BLaER1 treated with 17β-estradiol and CSF1 and Interleukin-3, amounts not matched to agents 10 nM and 100 nM (cell line): ENCODE measurements around the gene MKLN1.

Source experiments
- H3K27ac ChIP-seq, 11 experiments: shearing (Covaris generic); formaldehyde crosslinking; 2 replicates each; pipeline ENCODE4 v1.8.1; 2022
- H3K27me3 ChIP-seq, 11 experiments: shearing (Covaris generic); formaldehyde crosslinking; 2 replicates each; pipeline ENCODE4 v1.8.1; 2022
- H3K36me3 ChIP-seq, 11 experiments: shearing (Covaris generic); formaldehyde crosslinking; 2 replicates each; pipeline ENCODE4 v1.8.1; 2022
- H3K4me1 ChIP-seq, 10 experiments: shearing (Covaris generic); formaldehyde crosslinking; 2 replicates each; pipeline ENCODE4 v1.8.1; 2022
- H3K4me2 ChIP-seq, 11 experiments: shearing (Covaris generic); formaldehyde crosslinking; 2 replicates each; pipeline ENCODE4 v1.8.1; 2022
- H3K4me3 ChIP-seq, 10 experiments: shearing (Covaris generic); formaldehyde crosslinking; 2 replicates each; pipeline ENCODE4 v1.8.1; 2022
- H3K9ac ChIP-seq, 11 experiments: shearing (Covaris generic); formaldehyde crosslinking; 2 replicates each; pipeline ENCODE4 v1.8.1; 2022
- H3K9me3 ChIP-seq, 11 experiments: shearing (Covaris generic); formaldehyde crosslinking; replicated peaks in 1 of 11; 2 replicates each; pipeline ENCODE4 v1.8.1; 2022
- H4K20me1 ChIP-seq, 11 experiments: shearing (Covaris generic); formaldehyde crosslinking; 2 replicates each; pipeline ENCODE4 v1.8.1; 2022
- Cebpa-rat ChIP-seq, 11 experiments: shearing (Covaris generic); IDR thresholded peaks; 2 replicates each; pipeline ENCODE4 v1.8.1; 2022

The MKLN1 gene

DNA sequence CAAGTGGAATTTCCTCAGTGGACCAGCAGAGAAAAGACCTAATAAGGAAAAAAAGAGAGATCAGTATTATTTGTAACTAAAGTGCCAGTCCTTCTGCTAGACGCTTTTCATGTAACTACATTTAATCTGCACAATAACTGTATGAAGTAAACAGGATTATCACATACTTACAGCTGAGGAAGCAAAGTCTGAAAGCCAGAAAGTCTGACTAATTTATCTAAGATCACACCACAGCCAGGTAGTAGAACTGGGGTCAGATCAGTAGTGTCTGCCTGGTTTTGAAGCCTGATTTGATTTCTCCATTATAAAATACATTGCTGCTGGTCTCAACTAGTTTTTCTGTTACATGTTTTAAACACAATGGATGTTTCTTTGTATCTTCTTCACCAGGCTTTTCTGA is 159.5 kb downstream of the MKLN1 start:
- TF ChIP-seq Cebpa-rat (IDR thresholded peaks at IDR 0.05) = no peak

DNA sequence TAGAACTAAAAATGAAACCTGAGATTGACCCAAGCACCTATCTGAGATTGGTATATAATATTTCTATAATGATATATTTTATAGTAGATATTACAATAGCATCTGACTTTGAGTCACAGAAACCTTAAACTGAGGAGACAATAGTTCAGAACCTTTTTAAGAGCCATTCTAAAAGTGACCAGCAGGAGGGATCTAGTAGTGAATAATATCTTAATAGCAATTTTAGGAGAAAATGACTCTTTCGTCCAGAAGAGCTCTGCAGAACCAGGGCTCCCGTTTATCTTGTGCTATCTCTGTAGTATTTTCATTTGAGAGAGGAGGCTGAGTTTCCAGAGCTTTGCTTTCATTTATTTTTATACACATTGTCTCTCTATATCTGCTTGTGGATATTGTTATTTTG is 160.7 kb downstream of the MKLN1 start:
- peaks cover 0 to 16% (median 0%) of the 10 kb centered on the region in 10 experiments; a peak in 4 of 20 replicates for H3K4me1 ChIP-seq
- no peak overlapping the region for H3K27ac ChIP-seq
- H3K36me3 ChIP-seq = peaks cover 28 to 93% (median 48%) of the 10 kb centered on the region in 11 experiments; a peak in 21 of 22 replicates
- TF ChIP-seq Cebpa-rat (IDR thresholded peaks at IDR 0.05) = no peak
- no peak overlapping the region for H3K9ac ChIP-seq
- H3K27me3 ChIP-seq = no peaks in the 10 kb centered on the region
- H3K4me2 ChIP-seq = no peak overlapping the region
- no peak overlapping the region for H3K4me3 ChIP-seq
- no peaks in the 10 kb centered on the region for H3K9me3 ChIP-seq
- H4K20me1 ChIP-seq = peaks cover 0 to 7% (median 0%) of the 10 kb centered on the region in 11 experiments; a peak in 1 of 22 replicates

More for the DNA sequence above, 159.5 kb downstream of the MKLN1 start:
- peaks cover 0 to 21% (median 0%) of the 10 kb centered on the region in 10 experiments; a peak in 4 of 20 replicates for H3K4me1 ChIP-seq
- H3K36me3 ChIP-seq = peaks cover 30 to 93% (median 51%) of the 10 kb centered on the region in 11 experiments; a peak in 21 of 22 replicates
- peaks cover 0 to 7% (median 0%) of the 10 kb centered on the region in 11 experiments; a peak in 1 of 22 replicates for H4K20me1 ChIP-seq
- no peak overlapping the region for H3K4me3 ChIP-seq
- H3K4me2 ChIP-seq = no peak overlapping the region
- H3K9me3 ChIP-seq = no peaks in the 10 kb centered on the region
- no peaks in the 10 kb centered on the region for H3K27me3 ChIP-seq
- H3K27ac ChIP-seq = no peak overlapping the region
- H3K9ac ChIP-seq = no peak overlapping the region

DNA sequence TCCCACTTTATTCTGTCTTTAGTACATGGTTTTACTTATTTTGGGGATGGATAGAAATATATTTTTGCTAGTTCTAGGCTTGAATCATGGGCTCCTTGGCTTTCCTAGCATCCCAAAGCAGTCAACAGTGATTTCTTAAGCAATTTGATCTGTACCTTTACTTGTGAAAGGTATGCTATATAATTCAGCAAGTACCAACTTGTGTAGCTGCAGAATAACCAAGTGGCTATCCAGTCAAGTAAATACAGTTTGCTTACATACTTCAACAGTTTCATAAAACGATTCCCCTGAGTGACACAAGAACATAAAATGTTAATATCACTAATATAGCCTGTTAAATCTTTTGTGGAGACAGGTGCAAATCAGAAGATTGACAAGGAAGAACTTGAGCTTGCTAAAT is 161.5 kb downstream of the MKLN1 start:
- no peak overlapping the region for H3K4me3 ChIP-seq
- peaks cover 22 to 93% (median 49%) of the 10 kb centered on the region in 11 experiments; a peak in 21 of 22 replicates for H3K36me3 ChIP-seq
- no peak for TF ChIP-seq Cebpa-rat (IDR thresholded peaks at IDR 0.05)
- peaks cover 0 to 16% (median 0%) of the 10 kb centered on the region in 10 experiments; a peak in 4 of 20 replicates for H3K4me1 ChIP-seq
- peaks cover 0 to 7% (median 0%) of the 10 kb centered on the region in 11 experiments; a peak in 2 of 22 replicates for H4K20me1 ChIP-seq
- H3K9me3 ChIP-seq = no peaks in the 10 kb centered on the region
- H3K4me2 ChIP-seq = peak overlapping the region in 2 of 11 experiments; percentile 36 to 49; a peak in 4 of 22 replicates
- H3K9ac ChIP-seq = no peak overlapping the region
- H3K27ac ChIP-seq = no peak overlapping the region
- H3K27me3 ChIP-seq = no peaks in the 10 kb centered on the region

DNA sequence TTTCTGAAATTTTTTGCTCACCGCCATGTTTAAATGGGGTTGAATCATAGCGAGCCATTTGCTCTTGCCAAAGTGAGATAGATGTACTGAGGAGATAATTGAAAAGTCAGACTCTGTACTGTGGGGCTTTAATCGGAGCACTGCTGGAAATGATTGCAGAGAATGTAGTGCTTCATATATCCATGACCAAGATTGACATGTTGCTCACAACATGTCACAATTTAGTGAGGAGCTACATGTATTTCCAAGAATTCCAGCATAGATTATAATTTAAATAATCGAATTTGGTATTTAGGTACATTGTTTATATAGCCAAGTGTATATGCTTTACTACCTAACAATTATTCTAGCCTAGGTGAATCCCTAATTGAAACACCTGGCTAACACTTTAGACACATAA is 162.2 kb downstream of the MKLN1 start:
- Histone ChIP-seq H3K4me2 (peak overlapping the region in 1 of 11 experiments; percentile 49; a peak in 1 of 22 replicates), H3K27ac (no peak overlapping the region), H3K4me3 (no peak overlapping the region), H3K4me1 (peaks cover 0 to 16% (median 0%) of the 10 kb centered on the region in 10 experiments; a peak in 4 of 20 replicates), H3K36me3 (peaks cover 21 to 93% (median 49%) of the 10 kb centered on the region in 11 experiments; a peak in 21 of 22 replicates), H3K9me3 (no peaks in the 10 kb centered on the region), H4K20me1 (peaks cover 0 to 7% (median 0%) of the 10 kb centered on the region in 11 experiments; a peak in 2 of 22 replicates), H3K9ac (no peak overlapping the region), H3K27me3 (no peaks in the 10 kb centered on the region)
- no peak for TF ChIP-seq Cebpa-rat (IDR thresholded peaks at IDR 0.05)

DNA sequence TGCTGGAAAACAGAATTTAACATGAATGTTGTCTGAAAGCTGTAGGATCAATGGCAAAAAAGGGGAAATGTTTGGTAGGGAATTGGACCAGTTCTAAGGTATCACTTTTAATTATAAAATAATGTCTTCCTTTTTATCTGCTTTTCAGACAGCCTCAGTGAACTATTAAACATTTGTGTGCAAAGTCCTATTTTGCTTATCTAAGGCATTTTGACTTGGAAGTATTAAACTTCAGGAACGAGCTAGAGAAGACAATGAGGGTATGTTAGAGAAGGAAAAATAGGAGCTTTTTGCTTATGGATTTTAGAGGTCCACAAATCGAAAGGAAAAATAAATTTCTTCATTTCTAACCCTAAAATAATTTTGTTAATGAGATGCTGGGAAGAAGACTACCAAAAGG is 165.4 kb downstream of the MKLN1 start:
- Histone ChIP-seq H3K27me3 (no peaks in the 10 kb centered on the region), H4K20me1 (no peaks in the 10 kb centered on the region; a peak in 2 of 22 replicates), H3K4me2 (no peak overlapping the region), H3K9me3 (no peaks in the 10 kb centered on the region), H3K27ac (no peak overlapping the region), H3K4me1 (peaks cover 0 to 18% (median 0%) of the 10 kb centered on the region in 10 experiments; a peak in 4 of 20 replicates), H3K4me3 (no peak overlapping the region), H3K9ac (no peak overlapping the region), H3K36me3 (peaks cover 22 to 92% (median 44%) of the 10 kb centered on the region in 11 experiments; a peak in 21 of 22 replicates)
- no peak for TF ChIP-seq Cebpa-rat (IDR thresholded peaks at IDR 0.05)

DNA sequence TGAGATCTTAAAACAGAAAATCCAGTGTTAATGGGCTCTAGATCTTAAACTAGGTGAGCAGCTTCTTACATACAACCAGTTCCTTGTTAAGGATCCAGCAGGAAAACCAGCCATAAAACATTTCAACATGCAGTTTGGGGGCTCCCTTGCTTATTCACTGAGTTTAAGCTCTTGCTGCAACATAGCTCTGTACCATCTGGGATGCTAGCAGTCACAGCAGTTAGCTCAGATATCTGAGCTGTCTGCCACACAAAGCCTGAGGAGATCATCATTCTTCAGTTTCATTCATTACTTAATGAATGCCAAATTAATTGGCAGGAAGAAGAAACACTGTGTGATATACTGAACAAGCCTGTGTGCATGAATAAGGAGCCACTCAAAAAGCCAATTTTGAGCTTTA is 165.9 kb downstream of the MKLN1 start:
- H3K27ac ChIP-seq = no peak overlapping the region
- H3K27me3 ChIP-seq = no peaks in the 10 kb centered on the region
- H3K36me3 ChIP-seq = peaks cover 25 to 93% (median 44%) of the 10 kb centered on the region in 11 experiments; a peak in 21 of 22 replicates
- no peak overlapping the region for H3K4me3 ChIP-seq
- H3K9ac ChIP-seq = no peak overlapping the region
- no peaks in the 10 kb centered on the region for H3K9me3 ChIP-seq
- no peak overlapping the region for H3K4me2 ChIP-seq
- peaks cover 0 to 22% (median 0%) of the 10 kb centered on the region in 10 experiments; a peak in 4 of 20 replicates for H3K4me1 ChIP-seq
- no peak for TF ChIP-seq Cebpa-rat (IDR thresholded peaks at IDR 0.05)
- H4K20me1 ChIP-seq = no peaks in the 10 kb centered on the region; a peak in 2 of 22 replicates

DNA sequence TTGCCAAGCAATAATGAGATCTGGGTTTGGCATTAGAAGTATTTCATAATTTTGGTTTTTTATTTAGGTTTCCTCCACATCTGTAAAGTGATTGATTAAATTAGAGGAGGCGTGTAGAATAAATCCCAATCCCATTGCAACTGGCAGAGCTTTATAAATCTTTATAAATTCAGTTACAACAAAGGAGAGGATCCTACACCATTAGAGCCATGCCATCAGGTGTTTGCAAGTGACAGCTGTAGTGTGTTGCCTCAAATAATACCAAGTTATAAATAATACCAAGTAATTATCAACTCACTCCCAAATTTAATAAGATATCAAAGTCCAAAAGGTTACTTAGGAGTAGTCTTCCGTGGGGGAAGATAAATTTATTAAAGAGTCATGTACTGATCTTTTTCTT is 166.5 kb downstream of the MKLN1 start:
- no peaks in the 10 kb centered on the region for H3K9me3 ChIP-seq
- H3K9ac ChIP-seq = no peak overlapping the region
- H3K4me3 ChIP-seq = no peak overlapping the region
- H3K4me1 ChIP-seq = peaks cover 0 to 17% (median 0%) of the 10 kb centered on the region in 10 experiments; a peak in 4 of 20 replicates
- H3K27ac ChIP-seq = no peak overlapping the region
- H3K27me3 ChIP-seq = no peaks in the 10 kb centered on the region
- H3K4me2 ChIP-seq = no peak overlapping the region
- no peak for TF ChIP-seq Cebpa-rat (IDR thresholded peaks at IDR 0.05)
- peaks cover 22 to 93% (median 43%) of the 10 kb centered on the region in 11 experiments; a peak in 21 of 22 replicates for H3K36me3 ChIP-seq
- no peaks in the 10 kb centered on the region; a peak in 2 of 22 replicates for H4K20me1 ChIP-seq

DNA sequence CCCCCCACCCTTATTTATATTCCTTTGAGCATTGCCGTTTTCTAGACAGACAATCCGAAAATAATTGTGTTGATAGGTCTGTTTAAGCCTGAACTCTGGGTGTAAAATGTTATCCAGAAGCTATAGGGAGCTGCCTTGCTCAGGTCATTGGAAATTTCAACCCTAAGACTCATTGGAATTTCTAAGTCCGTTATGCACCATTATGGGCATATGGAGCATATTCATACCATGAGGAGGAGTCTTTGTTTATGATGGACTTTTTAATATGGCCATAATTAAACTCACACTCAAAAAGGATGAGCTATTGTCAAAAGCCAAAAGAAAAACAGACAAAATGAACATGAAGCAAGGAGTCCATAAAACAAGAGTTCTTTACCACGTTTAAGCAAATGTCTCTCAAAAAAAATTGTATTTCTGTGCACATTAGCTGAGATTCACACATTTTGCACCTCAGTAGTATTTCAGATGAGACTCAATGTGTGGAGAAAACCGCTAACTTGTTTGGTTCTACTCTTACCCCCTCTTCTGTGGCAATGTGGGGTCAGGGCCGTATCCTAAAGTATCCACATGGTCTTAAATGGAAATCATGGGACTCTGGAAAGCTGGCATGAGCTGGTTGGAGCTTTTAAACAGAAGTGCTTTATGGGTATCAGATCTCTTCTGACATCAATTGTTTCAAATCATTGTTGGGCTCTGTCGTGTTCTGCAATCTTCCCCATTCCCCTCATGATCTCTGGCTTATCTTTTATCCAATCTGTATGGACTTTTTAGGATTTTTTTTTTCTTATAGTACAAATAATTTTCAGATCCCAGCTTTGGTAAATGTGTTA is 168.2 kb downstream of the MKLN1 start:
- Histone ChIP-seq H3K4me3 (no peak overlapping the region), H3K36me3 (peaks cover 21 to 83% (median 46%) of the 10 kb centered on the region in 11 experiments), H3K4me2 (no peak overlapping the region), H3K9me3 (no peaks in the 10 kb centered on the region), H4K20me1 (peaks cover 0 to 2% (median 0%) of the 10 kb centered on the region in 11 experiments; a peak in 1 of 22 replicates), H3K27ac (no peak overlapping the region), H3K9ac (no peak overlapping the region), H3K27me3 (no peaks in the 10 kb centered on the region), H3K4me1 (peaks cover 5 to 18% (median 9%) of the 10 kb centered on the region in 10 experiments)
- no peak for TF ChIP-seq Cebpa-rat (IDR thresholded peaks at IDR 0.05)

DNA sequence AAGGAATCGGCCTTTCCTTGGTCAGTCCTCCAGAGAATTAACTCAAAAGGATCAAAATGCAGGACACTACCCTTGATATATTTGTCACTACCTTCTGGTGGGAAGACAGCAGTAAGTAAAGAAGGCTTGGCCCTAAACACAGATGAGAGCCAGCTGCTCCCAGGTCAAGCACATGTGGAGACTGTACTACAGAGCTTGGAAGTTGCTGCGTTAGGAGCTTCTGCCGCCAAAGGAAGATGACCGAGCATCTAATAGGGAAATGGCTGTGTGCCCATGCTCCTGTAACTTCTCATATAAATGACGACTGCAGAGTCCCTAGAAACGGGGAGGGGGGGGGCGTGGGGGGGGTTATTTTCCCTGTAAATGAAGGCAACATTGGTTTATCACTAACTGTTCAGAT is 169.8 kb downstream of the MKLN1 start:
- Histone ChIP-seq H3K9ac (no peak overlapping the region), H3K9me3 (no peaks in the 10 kb centered on the region), H3K4me1 (peaks cover 21 to 30% (median 23%) of the 10 kb centered on the region in 10 experiments), H3K4me3 (no peak overlapping the region), H3K27me3 (no peaks in the 10 kb centered on the region), H3K36me3 (peaks cover 18 to 70% (median 43%) of the 10 kb centered on the region in 11 experiments), H3K27ac (no peak overlapping the region), H4K20me1 (peaks cover 0 to 14% (median 4%) of the 10 kb centered on the region in 11 experiments; a peak in 5 of 22 replicates), H3K4me2 (no peak overlapping the region)
- TF ChIP-seq Cebpa-rat (IDR thresholded peaks at IDR 0.05) = no peak
